ENCODE measurements around the gene STYX.

- TF ChIP-seq SPI1 (IDR thresholded peaks at IDR 0.05; ENCODE audit: low read depth, low read length) (no peak), POLR2A (IDR thresholded peaks at IDR 0.05; ENCODE audit: low read depth, low read length) (no peak), POLR2AphosphoS5 (IDR thresholded peaks at IDR 0.05; ENCODE audit: low read depth, low read length) (no peak), TAF1 (IDR thresholded peaks at IDR 0.05; ENCODE audit: low read depth, low read length) (no peak), POU2F2 (IDR thresholded peaks at IDR 0.05; ENCODE audit: low read depth, low read length) (no peak), PAX5 (IDR thresholded peaks at IDR 0.05; ENCODE audit: insufficient read depth, low read length, severe bottlenecking) (no peak)
Observed at GRCh38 chr14:52735921-52736489, 6.0 kb downstream of the STYX start.
